Activated CD4-positive, alpha-beta T cell treated with anti-CD3 and anti-CD28 coated beads for 36 hours (primary cell): Measurements from ENCODE around the gene TRAK2. TPM values are rescaled to one million over a fixed set of nuclear protein-coding genes. Genes with fewer than 3 reads are reported as not detected.
A peak's percentile ranks its signal among the peaks of the same experiment; 100 is the strongest.

ENCODE experiments used
- ATAC-seq: fragments of 200-7000 bp; cut with Tn5 transposase; one replicate; pipeline ENCODE4 v1.10.0; 2021; ENCODE audit warnings: mild to moderate bottlenecking, moderate library complexity
- CTCF ChIA-PET: fragments of 350-600 bp; sonication (Branson Sonifier 250); formaldehyde crosslinking; loops from one replicate; lab custom pipeline; 2021; ENCODE audit warnings: antibody characterized with exemption; lab: Charles Lee
- POLR2A ChIA-PET: fragments of 350-600 bp; sonication (Branson Sonifier 250); formaldehyde crosslinking; loops from one replicate; lab custom pipeline; 2021; ENCODE audit warnings: antibody characterized with exemption, inconsistent platforms; lab: Charles Lee
- DNase-seq: peaks from one replicate; pipeline ENCODE4 v3.0.0-alpha.2; 2020
- H3K27ac Mint-ChIP-seq: one replicate; pipeline ENCODE4 v1.8.0; 2021; ENCODE audit warnings: mixed read lengths
- H3K27me3 Mint-ChIP-seq: one replicate; pipeline ENCODE4 v1.8.0; 2021; ENCODE audit warnings: mixed read lengths
- H3K36me3 Mint-ChIP-seq: one replicate; pipeline ENCODE4 v1.8.0; 2021; ENCODE audit warnings: low read depth, mixed read lengths
- H3K4me1 Mint-ChIP-seq: one replicate; pipeline ENCODE4 v1.8.0; 2021; ENCODE audit warnings: mixed read lengths
- H3K4me3 Mint-ChIP-seq: one replicate; pipeline ENCODE4 v1.8.0; 2021; ENCODE audit warnings: mild to moderate bottlenecking, moderate library complexity, mixed read lengths
- H3K9me3 Mint-ChIP-seq: one replicate; pipeline ENCODE4 v1.8.0; 2021; ENCODE audit warnings: low read depth, mixed read lengths
- intact Hi-C, 2 experiments: fragments of 100-400 bp; cut with DNase I in 1 of 2; cut with micrococcal nuclease in 1 of 2; formaldehyde crosslinking; loops; one replicate each; pipeline versions ENCODE4 v1.14.2 to v1.15.1; 2022 to 2024; cut with DNase I, micrococcal nuclease
- total RNA-seq, 2 experiments: library from RNA; stranded (reverse); gene quantifications; one replicate each; pipeline ENCODE4 v1.2.3, GENCODE V29; 2021

TRAK2 gene
- total RNA-seq, 2 experiments from 2014 or later, result 22.5 to 25.6 TPM

GRCh38 chr2:201467666-201468065 is 16.4 kb upstream of the TRAK2 start:
- ATAC-seq, result no peak
- ChIA-PET CTCF (interaction anchor here (1.7 kb wide), 1 partner anchor 15 kb away, joined by 7 read pairs; the partner anchor contains the start of gene STRADB), POLR2A (no interaction called here)
- no peak overlapping the region for H3K4me3 Mint-ChIP-seq
- peaks cover 29% of the 10 kb centered on the region for H3K36me3 Mint-ChIP-seq
- no peaks in the 10 kb centered on the region for H3K27me3 Mint-ChIP-seq
- intact Hi-C loops, result no loop called here
- H3K4me1 Mint-ChIP-seq, result peaks cover 3% of the 10 kb centered on the region
- DNase-seq, result no peak
- H3K27ac Mint-ChIP-seq, result no peak overlapping the region
- H3K9me3 Mint-ChIP-seq, result no peaks in the 10 kb centered on the region

GRCh38 chr2:201466050-201466675 is 14.9 kb upstream of the TRAK2 start:
- peaks cover 3% of the 10 kb centered on the region for H3K4me1 Mint-ChIP-seq
- no peak overlapping the region for H3K27ac Mint-ChIP-seq
- H3K36me3 Mint-ChIP-seq, result peaks cover 37% of the 10 kb centered on the region
- no peak for ATAC-seq
- no peak overlapping the region for H3K4me3 Mint-ChIP-seq
- intact Hi-C loops, result no loop called here
- no peaks in the 10 kb centered on the region for H3K9me3 Mint-ChIP-seq
- POLR2A ChIA-PET, result no interaction called here
- no peaks in the 10 kb centered on the region for H3K27me3 Mint-ChIP-seq
- CTCF ChIA-PET, result interaction anchor here (1.1 to 1.7 kb wide), 2 partner anchors 14 to 19 kb away, joined by 3 to 7 read pairs; partner anchors contain the start of gene STRADB
- no peak for DNase-seq

DNA sequence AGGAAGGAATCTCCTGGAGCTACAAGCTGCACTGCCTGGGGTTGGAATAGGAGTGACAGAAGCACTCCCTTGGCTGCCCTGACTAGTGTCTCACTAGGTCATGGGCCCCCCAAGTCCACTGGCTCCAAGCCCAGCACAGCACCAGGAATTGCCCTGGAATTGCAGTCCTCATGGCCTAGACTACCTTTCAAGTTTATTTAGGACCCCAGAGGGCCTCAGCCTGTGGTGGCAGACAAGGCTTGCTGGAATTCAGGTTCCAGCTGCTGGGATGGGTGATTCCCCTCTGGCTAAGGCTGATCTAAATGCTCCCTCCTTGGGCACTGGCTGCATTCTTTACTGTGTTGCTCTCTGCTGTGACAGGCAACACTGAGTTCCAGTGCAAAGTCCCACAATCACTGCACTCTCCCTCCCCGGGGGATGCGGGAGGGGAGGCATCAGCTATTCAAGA is 14.3 kb upstream of the TRAK2 start:
- ATAC-seq, result no peak
- Mint-ChIP-seq H3K27me3 (no peaks in the 10 kb centered on the region), H3K27ac (no peak overlapping the region), H3K9me3 (no peaks in the 10 kb centered on the region), H3K4me3 (no peak overlapping the region), H3K4me1 (peaks cover 3% of the 10 kb centered on the region), H3K36me3 (peaks cover 34% of the 10 kb centered on the region)
- no peak for DNase-seq
- CTCF ChIA-PET, result no interaction called here
- intact Hi-C loops, result no loop called here
- POLR2A ChIA-PET, result no interaction called here

DNA sequence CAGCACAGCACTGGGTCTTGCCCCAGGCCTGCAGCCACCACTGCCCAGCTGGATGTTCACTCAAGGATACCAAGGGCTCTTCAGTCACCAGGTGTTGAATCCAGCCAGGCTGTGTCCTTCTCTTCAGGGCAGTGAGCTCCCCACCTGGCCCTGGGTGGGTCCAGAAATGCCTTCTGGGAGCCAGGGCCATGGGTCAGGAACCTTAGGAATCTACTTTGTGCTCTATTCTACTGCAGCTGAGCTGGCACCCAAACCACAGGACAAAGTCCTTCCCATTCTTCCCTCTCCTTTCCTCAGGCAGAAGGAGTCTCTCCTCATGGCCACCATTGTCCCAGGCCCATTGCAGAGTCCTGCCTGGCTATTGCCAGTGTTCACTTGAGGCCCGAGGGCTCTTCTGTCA is 13.3 kb upstream of the TRAK2 start:
- ChIA-PET POLR2A (no interaction called here), CTCF (interaction anchor here (0.8 kb wide), 1 partner anchor 319 kb away, joined by 3 read pairs; no protein-coding TSS in a partner anchor)
- H3K4me1 Mint-ChIP-seq, result peaks cover 3% of the 10 kb centered on the region
- intact Hi-C loops, result no loop called here
- H3K36me3 Mint-ChIP-seq, result peaks cover 39% of the 10 kb centered on the region
- no peak overlapping the region for H3K27ac Mint-ChIP-seq
- ATAC-seq, result no peak
- H3K4me3 Mint-ChIP-seq, result no peak overlapping the region
- DNase-seq, result no peak
- H3K9me3 Mint-ChIP-seq, result no peaks in the 10 kb centered on the region
- no peaks in the 10 kb centered on the region for H3K27me3 Mint-ChIP-seq

GRCh38 chr2:201460532-201460931 is 9.3 kb upstream of the TRAK2 start:
- ChIA-PET CTCF (no interaction called here), POLR2A (no interaction called here)
- Mint-ChIP-seq H3K4me1 (no peaks in the 10 kb centered on the region), H3K4me3 (no peak overlapping the region), H3K9me3 (no peaks in the 10 kb centered on the region), H3K27ac (no peak overlapping the region), H3K36me3 (peaks cover 35% of the 10 kb centered on the region), H3K27me3 (no peaks in the 10 kb centered on the region)
- ATAC-seq (no peak), DNase-seq (no peak)
- intact Hi-C loops, result no loop called here

DNA sequence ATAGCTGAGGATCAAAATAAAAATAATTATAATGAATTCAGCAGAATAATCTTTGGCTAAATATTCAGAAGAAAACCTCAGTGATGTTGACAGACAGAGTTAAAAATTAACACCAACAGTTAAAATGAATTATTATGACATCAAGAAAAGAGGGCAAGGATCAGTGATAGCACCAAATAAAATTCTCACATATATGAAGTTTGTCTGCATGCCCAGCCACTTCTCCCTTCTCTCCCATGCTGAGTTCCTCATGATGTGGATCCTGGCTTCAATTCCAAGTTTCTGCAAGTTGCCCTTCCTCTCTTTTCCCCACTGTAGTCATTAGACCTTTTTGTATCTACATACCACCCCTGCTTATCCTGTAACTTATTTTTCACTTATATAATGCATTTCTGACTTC is 7.1 kb upstream of the TRAK2 start:
- ChIA-PET CTCF (no interaction called here), POLR2A (no interaction called here)
- peaks cover 1% of the 10 kb centered on the region for H3K4me1 Mint-ChIP-seq
- no peak for ATAC-seq
- H3K27me3 Mint-ChIP-seq, result no peaks in the 10 kb centered on the region
- H3K4me3 Mint-ChIP-seq, result no peak overlapping the region
- intact Hi-C loops, result loop anchor here (10.0 kb wide), 2 partner anchors 316 to 576 kb away; partner anchors contain the start of gene FZD7 (in 1 of the 2)
- H3K9me3 Mint-ChIP-seq, result no peaks in the 10 kb centered on the region
- H3K27ac Mint-ChIP-seq, result no peak overlapping the region
- H3K36me3 Mint-ChIP-seq, result peaks cover 24% of the 10 kb centered on the region
- DNase-seq, result no peak

DNA sequence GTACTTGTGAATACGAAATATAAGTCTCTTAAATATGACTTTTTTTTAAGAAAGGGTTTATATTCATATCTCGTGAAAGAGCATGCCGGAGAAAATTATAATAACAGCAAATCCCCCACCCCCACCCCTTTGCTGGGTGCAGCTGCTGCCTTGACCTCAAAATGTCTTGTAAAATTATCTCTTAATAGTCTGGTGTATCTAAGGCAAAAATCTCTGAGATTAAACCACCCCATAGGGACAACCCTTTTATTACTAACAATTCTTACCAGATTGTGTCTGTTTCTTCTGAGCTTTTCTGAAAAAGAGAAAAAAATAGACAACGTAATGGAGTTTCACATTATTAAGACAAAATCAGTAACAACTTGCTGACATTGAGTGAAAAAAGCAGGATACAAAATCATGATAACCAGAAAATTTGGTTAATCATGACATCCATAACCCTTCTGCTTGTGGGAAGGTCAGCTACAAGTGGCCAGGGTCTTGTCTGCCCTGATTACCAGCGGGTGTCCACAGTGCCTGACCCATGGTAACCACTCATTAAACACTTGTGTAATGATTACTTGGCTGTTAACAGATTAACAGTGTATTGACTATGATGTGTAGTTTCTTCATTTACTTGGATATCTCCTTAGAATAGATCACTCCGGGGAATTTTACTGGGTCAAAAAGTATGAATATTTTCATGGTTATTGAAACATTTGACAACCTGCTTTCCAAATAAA is 1.8 kb upstream of the TRAK2 start:
- intact Hi-C loops, result loop anchor here (5.0 to 10.0 kb wide), 4 partner anchors 322 to 814 kb away; partner anchors contain the start of genes FZD7 (in 1 of the 2), HYCC2 (in 1 of the 2), NDUFB3 (in 1 of the 2) and NOP58 (in 1 of the 2)
- Mint-ChIP-seq H3K4me1 (peaks cover 30% of the 10 kb centered on the region), H3K27ac (no peak overlapping the region), H3K27me3 (no peaks in the 10 kb centered on the region), H3K9me3 (no peaks in the 10 kb centered on the region), H3K4me3 (peak overlapping the region; percentile 95), H3K36me3 (peaks cover 4% of the 10 kb centered on the region)
- DNase-seq (no peak), ATAC-seq (no peak)
- CTCF ChIA-PET, result interaction anchor here (0.8 to 1.7 kb wide), 5 partner anchors 10 to 199 kb away, joined by 3 to 7 read pairs (median 4); no protein-coding TSS in a partner anchor
- POLR2A ChIA-PET, result interaction anchor here (0.7 kb wide), 2 partner anchors 189 to 299 kb away, joined by 3 to 4 read pairs; no protein-coding TSS in a partner anchor

GRCh38 chr2:201452058-201452921 is 1.0 kb upstream of the TRAK2 start:
- ATAC-seq, result no peak
- Mint-ChIP-seq H3K4me3 (peak overlapping the region; percentile 95), H3K36me3 (peaks cover 7% of the 10 kb centered on the region)

DNA sequence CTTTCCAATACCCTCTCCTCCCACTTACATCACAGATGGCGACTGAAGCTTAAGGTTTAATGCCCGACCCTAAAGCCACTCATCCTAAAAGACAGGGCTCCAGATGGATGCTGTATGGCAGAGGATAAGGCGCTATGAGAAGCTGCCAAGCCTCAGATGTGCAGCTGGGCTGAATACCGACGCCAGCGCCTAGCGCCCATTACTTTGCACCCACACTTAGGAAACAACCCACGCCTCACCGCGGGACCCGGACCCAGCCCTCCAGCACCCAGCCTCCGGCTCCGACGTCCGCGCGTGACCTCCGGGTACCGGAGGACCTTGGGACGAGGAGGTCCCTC is 335 bp downstream of the TRAK2 start:
- ATAC-seq, result peak; percentile 10
- H3K27ac Mint-ChIP-seq, result peak overlapping the region; percentile 97
- intact Hi-C loops, result loop anchor here (1.0 to 10.0 kb wide), 17 partner anchors 19 to 1186 kb away; partner anchors contain the start of genes ALS2 (in 1 of the 2), BMPR2 (in 1 of the 2), BZW1 (in 1 of the 2) and FZD7 (in 1 of the 2)
- ChIA-PET CTCF (interaction anchor here (0.8 to 2.3 kb wide), 8 partner anchors 10 to 334 kb away, joined by 3 to 11 read pairs (median 4); partner anchors contain the start of gene CASP10), POLR2A (interaction anchor here (0.6 to 2.1 kb wide), 4 partner anchors 54 to 330 kb away, joined by 3 to 5 read pairs (median 4); partner anchors contain the start of genes ALS2 and CASP10)
- peaks cover 49% of the 10 kb centered on the region for H3K4me1 Mint-ChIP-seq
- H3K27me3 Mint-ChIP-seq, result no peaks in the 10 kb centered on the region
- no peak for DNase-seq
- H3K4me3 Mint-ChIP-seq, result peak overlapping the region; percentile 95
- peaks cover 7% of the 10 kb centered on the region for H3K36me3 Mint-ChIP-seq
- H3K9me3 Mint-ChIP-seq, result no peaks in the 10 kb centered on the region

More at GRCh38 chr2:201452058-201452921, 1.0 kb upstream of the TRAK2 start:
- intact Hi-C loops, result loop anchor here (5.0 to 10.0 kb wide), 4 partner anchors 323 to 815 kb away; partner anchors contain the start of genes FZD7 (in 1 of the 2), HYCC2 (in 1 of the 2), NDUFB3 (in 1 of the 2) and NOP58 (in 1 of the 2)
- no peak for DNase-seq
- Mint-ChIP-seq H3K4me1 (peaks cover 38% of the 10 kb centered on the region), H3K27ac (peak overlapping the region; percentile 69), H3K9me3 (no peaks in the 10 kb centered on the region), H3K27me3 (no peaks in the 10 kb centered on the region)
- ChIA-PET CTCF (interaction anchor here (0.6 to 2.3 kb wide), 11 partner anchors 9 to 335 kb away, joined by 3 to 11 read pairs (median 4); no protein-coding TSS in a partner anchor), POLR2A (interaction anchor here (0.6 to 2.1 kb wide), 8 partner anchors 20 to 563 kb away, joined by 3 to 5 read pairs (median 3); partner anchors contain the start of genes ALS2, NIF3L1 and PPIL3)

DNA sequence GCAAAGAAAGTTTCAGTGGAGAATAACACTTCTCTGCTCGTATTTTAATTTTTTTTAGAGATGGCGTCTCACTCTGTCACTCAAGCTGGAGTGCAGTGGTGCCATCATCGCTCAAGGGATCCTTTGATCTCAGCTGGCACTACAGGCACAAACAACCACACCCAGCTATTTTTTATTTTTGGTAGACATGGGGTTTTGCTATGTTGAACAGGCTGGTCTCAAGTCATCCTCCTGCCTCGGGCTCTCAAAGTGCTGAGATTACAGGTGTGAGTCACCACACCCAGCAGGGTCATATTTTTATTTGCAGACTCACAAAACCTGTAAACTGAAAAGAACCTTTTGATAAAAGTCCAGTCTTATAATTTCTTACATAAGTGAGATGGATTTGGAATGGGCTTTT is 2.6 kb downstream of the TRAK2 start:
- peaks cover 7% of the 10 kb centered on the region for H3K36me3 Mint-ChIP-seq
- intact Hi-C loops, result loop anchor here in 1 of 2 experiments (2.0 kb wide), 1 partner anchor 190 kb away; no protein-coding TSS in a partner anchor
- DNase-seq (peak; percentile 42), ATAC-seq (no peak)
- peaks cover 57% of the 10 kb centered on the region for H3K4me1 Mint-ChIP-seq
- no peaks in the 10 kb centered on the region for H3K27me3 Mint-ChIP-seq
- POLR2A ChIA-PET, result interaction anchor here (0.6 kb wide), 1 partner anchor 20 kb away, joined by 4 read pairs; no protein-coding TSS in a partner anchor
- H3K27ac Mint-ChIP-seq, result peak overlapping the region; percentile 93
- CTCF ChIA-PET, result interaction anchor here (1.2 to 2.6 kb wide), 3 partner anchors 10 to 217 kb away, joined by 4 to 8 read pairs (median 6); no protein-coding TSS in a partner anchor
- no peaks in the 10 kb centered on the region for H3K9me3 Mint-ChIP-seq
- H3K4me3 Mint-ChIP-seq, result peak overlapping the region; percentile 95
